ENCODE results near the gene SLC25A39.

DNA sequence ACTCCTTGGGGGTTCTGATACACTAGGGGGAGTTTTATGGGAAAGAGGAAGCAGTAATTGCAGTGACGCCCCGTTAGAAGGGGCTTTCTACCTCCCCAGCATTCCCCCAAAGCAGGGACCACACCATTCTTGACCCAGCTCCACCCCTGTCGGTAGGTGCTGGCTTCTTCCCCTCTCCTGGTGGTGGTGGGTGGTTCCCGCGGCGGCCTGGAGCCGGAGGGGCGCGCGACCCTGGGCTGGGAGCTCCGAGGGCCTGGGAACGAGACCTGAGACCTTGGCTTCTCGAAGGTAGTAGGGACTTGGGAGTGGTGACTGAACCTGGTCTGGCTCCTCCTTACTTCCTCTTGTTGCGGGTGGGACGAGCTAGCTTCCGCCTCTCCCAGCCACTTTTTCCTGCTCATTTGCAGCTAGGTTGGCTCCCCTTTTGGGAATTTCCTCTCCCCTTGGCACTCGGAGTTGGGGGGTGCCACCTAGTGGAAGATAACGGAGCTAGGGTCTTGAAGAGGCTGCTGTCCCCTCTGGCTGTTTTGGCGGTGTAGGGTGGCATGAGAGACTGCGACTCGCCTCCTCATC is 20.9 kb upstream of the SLC25A39 start:
- TF ChIP-seq CTCF (IDR thresholded peaks at IDR 0.05) (peak in 11 of 12 donors; percentile 20 to 54 (median 40)), POLR2A (IDR thresholded peaks at IDR 0.05) (no peak)

Measured in heart left ventricle (tissue), 13 donors.